Spleen (tissue), 7 donors: ENCODE measurements around the gene CUBN.

ENCODE experiments used
- CTCF ChIP-seq, 11 experiments: fragments of 200-600 bp in 7 of 11; fragments of 450-650 bp in 4 of 11; sonication (generic) in 4 of 11; IDR thresholded peaks in 8 of 11; conservative IDR thresholded peaks in 3 of 11; 1 replicate in 7 of 11; 2 replicates in 4 of 11; pipeline versions ENCODE4 v1.4.0 to v1.8.0; 2016 to 2021; ENCODE audit warnings: antibody characterized with exemption in 11 of 11, inconsistent platforms in 4 of 11, mild to moderate bottlenecking in 1 of 11
- POLR2A ChIP-seq, 3 donors: fragments of 450-650 bp; IDR thresholded peaks; one replicate each; pipeline ENCODE4 v1.5.1; 2017; ENCODE audit warnings: antibody characterized with exemption in 3 of 3, mild to moderate bottlenecking in 1 of 3
- POLR2AphosphoS5 ChIP-seq, 3 donors: sonication (generic); formaldehyde crosslinking; IDR thresholded peaks; one replicate each; pipeline ENCODE4 v1.5.1; 2017; ENCODE audit warnings: antibody characterized with exemption in 3 of 3
- donor health status: DM: no; HTN: no; CAD: no; lungs with moderate emphysema.
- donor health status: DM: no; HTN: no; CAD: no.
- donor health status: DM: no; HTN: no; CAD: no.

- TF ChIP-seq CTCF (IDR thresholded peaks at IDR 0.05 in 8 of 11, conservative IDR thresholded peaks at IDR 0.05 in 3 of 11): no peak
- TF ChIP-seq POLR2AphosphoS5 (IDR thresholded peaks at IDR 0.05): no peak
- no peak for TF ChIP-seq POLR2A (IDR thresholded peaks at IDR 0.05)
Observed at GRCh38 chr10:16941067-16941466, 188.5 kb downstream of the CUBN start.
